Transverse colon (tissue), 4 donors: ENCODE results near the gene TMEM88. TPM values are rescaled to one million over a fixed set of nuclear protein-coding genes. Genes with fewer than 3 reads are reported as not detected.
A peak's percentile ranks its signal among the peaks of the same experiment; 100 is the strongest.

Source experiments
- DNase-seq: peaks from one replicate; pipeline ENCODE4 v3.0.0-alpha.2; 2019
- H3K27ac ChIP-seq, 4 donors: fragments of 200-600 bp; sonication (generic); 2 replicates each; pipeline ENCODE4 v1.5.1; 2016 to 2018; ENCODE audit warnings: inconsistent platforms in 4 of 4
- H3K27me3 ChIP-seq: fragments of 200-600 bp; sonication (generic); 2 replicates; pipeline ENCODE4 v1.5.1; 2017; ENCODE audit warnings: inconsistent platforms
- H3K36me3 ChIP-seq, 4 donors: fragments of 200-600 bp; sonication (generic); 2 replicates each; pipeline ENCODE4 v1.5.1; 2017 to 2019; ENCODE audit warnings: inconsistent platforms in 4 of 4
- H3K4me1 ChIP-seq, 4 donors: fragments of 200-600 bp; sonication (generic); 2 replicates each; pipeline ENCODE4 v1.5.1; 2017 to 2020; ENCODE audit warnings: inconsistent platforms in 4 of 4
- H3K4me3 ChIP-seq, 4 donors: fragments of 200-600 bp; sonication (generic); 1 replicate in 1 of 4; 2 replicates in 3 of 4; pipeline versions ENCODE4 v1.5.1 to v1.6.1; 2017 to 2019; ENCODE audit warnings: inconsistent platforms in 4 of 4
- H3K9me3 ChIP-seq, 2 donors: fragments of 200-600 bp; sonication (generic); 2 replicates each; pipeline ENCODE4 v1.5.1; 2017 to 2019; ENCODE audit warnings: inconsistent platforms in 2 of 2
- CTCF ChIP-seq, 5 experiments: fragments of 200-600 bp in 3 of 5; fragments of 450-650 bp in 2 of 5; sonication (generic) in 3 of 5; IDR thresholded peaks; 1 replicate in 2 of 5; 2 replicates in 3 of 5; pipeline ENCODE4 v1.5.1; 2016 to 2017; ENCODE audit warnings: antibody characterized with exemption in 5 of 5, inconsistent platforms in 3 of 5, mild to moderate bottlenecking in 2 of 5, moderate library complexity in 1 of 5
- EP300 ChIP-seq: sonication (generic); formaldehyde crosslinking; IDR thresholded peaks from one replicate; pipeline ENCODE4 v1.6.1; 2017; ENCODE audit warnings: antibody characterized with exemption, low read depth
- POLR2A ChIP-seq: fragments of 450-650 bp; IDR thresholded peaks from one replicate; pipeline ENCODE4 v1.6.1; 2016; ENCODE audit warnings: antibody characterized with exemption, mild to moderate bottlenecking, moderate library complexity
- POLR2AphosphoS5 ChIP-seq, 3 donors: sonication (generic); formaldehyde crosslinking; IDR thresholded peaks; one replicate each; pipeline ENCODE4 v1.6.1; 2016; ENCODE audit warnings: antibody characterized with exemption in 3 of 3
- WGBS, 2 donors: methylation state at CpG; one replicate each; pipeline ENCODE4 v1.1.5; 2018; ENCODE audit warnings: low coverage in 1 of 2; 5-methylcytosine and 5-hydroxymethylcytosine counted together
- in situ Hi-C, 4 donors: fragments of 200-750 bp; cut with MboI; loops; one replicate each; pipeline versions ENCODE4 v1.15.0 to v1.15.1; 2017; ENCODE audit warnings: low sequenced_read_pairs in 3 of 4, low pct_ligation_motif_present in 1 of 4, low pct_unique_long_range_greater_than_20kb in 1 of 4
- intact Hi-C: fragments of 100-400 bp; cut with DNase I; formaldehyde crosslinking; loops from one replicate; pipeline ENCODE4 v1.15.1; 2023; ENCODE audit warnings: low total_unique reads
- total RNA-seq, 4 donors: library from RNA; depleted of rRNA; stranded (reverse); fragments of >200 nt; gene quantifications; one replicate each; pipeline ENCODE4 v1.1.0, GENCODE V29; 2016

The TMEM88 gene
- total RNA-seq, 4 donors from 2014 or later = 2.4 to 13.1 (median 6.8) TPM

GRCh38 chr17:7897090-7897489 is 42.2 kb downstream of the TMEM88 start:
- Histone ChIP-seq H3K4me1 (no peaks in the 10 kb centered on the region), H3K9me3 (no peaks in the 10 kb centered on the region), H3K27ac (no peak overlapping the region), H3K36me3 (peaks cover 0 to 47% (median 23%) of the 10 kb centered on the region in 4 donors), H3K4me3 (no peak overlapping the region), H3K27me3 (no peaks in the 10 kb centered on the region)
- intact Hi-C loops (no loop called here), in situ Hi-C loops (no loop called here)
- TF ChIP-seq POLR2AphosphoS5 (IDR thresholded peaks at IDR 0.05) = no peak
- TF ChIP-seq POLR2A = no peak
- TF ChIP-seq EP300 = no peak
- WGBS, 2 donors = 72 to 91% methylated on average over 7 to 13 of the region's 13 CpGs
- no peak for DNase-seq

GRCh38 chr17:7897773-7898172 is 42.9 kb downstream of the TMEM88 start:
- 43 to 44% methylated on average over 5 to 6 of the region's 6 CpGs for WGBS, 2 donors
- no peaks in the 10 kb centered on the region for H3K9me3 ChIP-seq
- no peaks in the 10 kb centered on the region for H3K27me3 ChIP-seq
- H3K36me3 ChIP-seq = peaks cover 0 to 49% (median 24%) of the 10 kb centered on the region in 4 donors
- TF ChIP-seq CTCF (IDR thresholded peaks at IDR 0.05) (peak; percentile 38 to 79 (median 53)), EP300 (no peak), POLR2A (no peak)
- no peaks in the 10 kb centered on the region for H3K4me1 ChIP-seq
- no peak overlapping the region for H3K27ac ChIP-seq
- H3K4me3 ChIP-seq = no peak overlapping the region
- peak; percentile 27 for DNase-seq
- intact Hi-C loops = no loop called here
- in situ Hi-C loops = no loop called here

GRCh38 chr17:7903154-7904103 is 48.6 kb downstream of the TMEM88 start:
- no peak overlapping the region for H3K27ac ChIP-seq
- in situ Hi-C loops = no loop called here
- no peak overlapping the region for H3K4me3 ChIP-seq
- H3K36me3 ChIP-seq = peaks cover 0 to 74% (median 32%) of the 10 kb centered on the region in 4 donors
- no peak for DNase-seq
- 86 to 94% methylated on average over 8 to 22 of the region's 22 CpGs for WGBS, 2 donors
- no peaks in the 10 kb centered on the region for H3K9me3 ChIP-seq
- H3K4me1 ChIP-seq = no peaks in the 10 kb centered on the region
- no peaks in the 10 kb centered on the region for H3K27me3 ChIP-seq
- TF ChIP-seq POLR2A = no peak
- no peak for TF ChIP-seq POLR2AphosphoS5 (IDR thresholded peaks at IDR 0.05)
- TF ChIP-seq CTCF (IDR thresholded peaks at IDR 0.05) = no peak
- TF ChIP-seq EP300 = no peak
- intact Hi-C loops = no loop called here

Other genes with a start within 250 kb of the TMEM88 start
- gene FXR2, start 240.2 kb upstream of the TMEM88 start, total RNA-seq = 10 to 100 TPM; 11.7 to 25.4 (median 22.4) TPM
- gene SAT2, start 227.2 kb upstream of the TMEM88 start, total RNA-seq = 100 to 1,000 TPM in 1 of 4 donors, 10 to 100 TPM in 3; 21.7 to 106 (median 67.7) TPM
- under 1 TPM in 2 of 4 donors, not detected in 2; 0.32 to 0.41 TPM for gene SHBG, start 224.9 kb upstream of the TMEM88 start, total RNA-seq
- gene ATP1B2, start 204.1 kb upstream of the TMEM88 start, total RNA-seq = 10 to 100 TPM in 1 of 4 donors, 1 to 10 TPM in 1, under 1 TPM in 2; 0.40 to 20.6 (median 2.3) TPM
- gene TP53, start 167.6 kb upstream of the TMEM88 start, total RNA-seq = 10 to 100 TPM; 27.9 to 49.7 (median 31.7) TPM
- gene WRAP53, start 166.6 kb upstream of the TMEM88 start, total RNA-seq = 10 to 100 TPM in 1 of 4 donors, 1 to 10 TPM in 3; 3.7 to 33.0 (median 6.0) TPM
- under 1 TPM in 2 of 4 donors, not detected in 2; 0.32 to 0.41 TPM for gene EFNB3, start 149.9 kb upstream of the TMEM88 start, total RNA-seq
- gene DNAH2, start 137.3 kb upstream of the TMEM88 start, total RNA-seq = under 1 TPM; under 0.01 to 0.55 (median 0.18) TPM
- gene KDM6B, start 20.8 kb upstream of the TMEM88 start, total RNA-seq = 10 to 100 TPM; 18.3 to 33.7 (median 30.2) TPM
- 10 to 100 TPM; 59.8 to 95.3 (median 86.5) TPM for gene NAA38, start 2.5 kb downstream of the TMEM88 start, total RNA-seq
- gene CYB5D1, start 2.9 kb downstream of the TMEM88 start, total RNA-seq = 10 to 100 TPM in 1 of 4 donors, 1 to 10 TPM in 2, not detected in 1; 4.9 to 50.4 (median 9.6) TPM
- 10 to 100 TPM; 53.0 to 71.6 (median 62.0) TPM for gene CHD3, start 33.7 kb downstream of the TMEM88 start, total RNA-seq
- 1 to 10 TPM in 2 of 4 donors, under 1 TPM in 1, not detected in 1; 0.75 to 3.4 (median 2.7) TPM for gene RNF227, start 61.2 kb downstream of the TMEM88 start, total RNA-seq
- gene KCNAB3, start 74.8 kb downstream of the TMEM88 start, total RNA-seq = 1 to 10 TPM in 1 of 4 donors, under 1 TPM in 2, not detected in 1; 0.40 to 1.6 (median 0.82) TPM
- 10 to 100 TPM; 42.7 to 70.9 (median 68.8) TPM for gene TRAPPC1, start 76.9 kb downstream of the TMEM88 start, total RNA-seq
- gene CNTROB, start 77.1 kb downstream of the TMEM88 start, total RNA-seq = 10 to 100 TPM; 22.7 to 62.1 (median 31.6) TPM
- gene GUCY2D, start 147.5 kb downstream of the TMEM88 start, total RNA-seq = under 1 TPM in 1 of 4 donors, not detected in 3; 0.14 TPM
- 10 to 100 TPM in 1 of 4 donors, 1 to 10 TPM in 3; 3.3 to 44.4 (median 5.4) TPM for gene ALOX15B, start 184.0 kb downstream of the TMEM88 start, total RNA-seq
- gene ALOX12B, start 232.7 kb downstream of the TMEM88 start, total RNA-seq = not detected